ENCODE results near the gene CXCL8. TPM values are rescaled to one million over a fixed set of nuclear protein-coding genes. Genes with fewer than 3 reads are reported as not detected.

The CXCL8 gene
- total and polyA plus RNA-seq, 2 of the 8 experiments (the other 6 are each of a cell fraction or from before 2014, with no cell fraction given): not detected

GRCh38 chr4:73730292-73730691, 10.1 kb upstream of the CXCL8 start (continued):
- TF ChIP-seq SP2 (IDR thresholded peaks at IDR 0.05; ENCODE audit: low read length): no peak
- TF ChIP-seq CTBP2 (IDR thresholded peaks at IDR 0.05; ENCODE audit: borderline replicate concordance, insufficient read depth, insufficient read length, low read length): no peak

Measured in H1 (cell line).